ENCODE results near the gene GFPT1. TPM values are rescaled to one million over a fixed set of nuclear protein-coding genes. Genes with fewer than 3 reads are reported as not detected.

The GFPT1 gene
- total RNA-seq, 2 donors from 2014 or later, result 31.6 to 34.6 TPM

DNA sequence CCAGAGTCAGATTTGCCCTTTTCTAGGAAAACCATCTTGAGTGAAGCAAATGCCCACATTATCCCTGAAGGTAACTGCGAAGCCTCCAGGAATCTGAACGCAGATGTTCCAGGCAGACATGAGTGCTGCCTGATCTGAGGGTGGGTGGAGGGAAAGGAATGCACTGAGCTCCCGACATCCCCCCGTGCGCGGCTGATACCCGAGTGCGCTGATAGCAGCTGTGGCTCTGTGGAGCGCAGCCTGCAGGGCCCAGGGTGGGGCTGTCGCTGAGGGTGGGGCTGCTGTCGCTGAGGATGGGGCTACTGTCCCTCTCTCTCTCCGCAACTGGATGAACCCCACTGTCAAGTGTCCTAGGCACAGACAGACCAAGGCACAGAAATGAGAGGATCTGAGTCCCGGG, 82.4 kb downstream of the GFPT1 start:
- TF ChIP-seq, protein P1, sequence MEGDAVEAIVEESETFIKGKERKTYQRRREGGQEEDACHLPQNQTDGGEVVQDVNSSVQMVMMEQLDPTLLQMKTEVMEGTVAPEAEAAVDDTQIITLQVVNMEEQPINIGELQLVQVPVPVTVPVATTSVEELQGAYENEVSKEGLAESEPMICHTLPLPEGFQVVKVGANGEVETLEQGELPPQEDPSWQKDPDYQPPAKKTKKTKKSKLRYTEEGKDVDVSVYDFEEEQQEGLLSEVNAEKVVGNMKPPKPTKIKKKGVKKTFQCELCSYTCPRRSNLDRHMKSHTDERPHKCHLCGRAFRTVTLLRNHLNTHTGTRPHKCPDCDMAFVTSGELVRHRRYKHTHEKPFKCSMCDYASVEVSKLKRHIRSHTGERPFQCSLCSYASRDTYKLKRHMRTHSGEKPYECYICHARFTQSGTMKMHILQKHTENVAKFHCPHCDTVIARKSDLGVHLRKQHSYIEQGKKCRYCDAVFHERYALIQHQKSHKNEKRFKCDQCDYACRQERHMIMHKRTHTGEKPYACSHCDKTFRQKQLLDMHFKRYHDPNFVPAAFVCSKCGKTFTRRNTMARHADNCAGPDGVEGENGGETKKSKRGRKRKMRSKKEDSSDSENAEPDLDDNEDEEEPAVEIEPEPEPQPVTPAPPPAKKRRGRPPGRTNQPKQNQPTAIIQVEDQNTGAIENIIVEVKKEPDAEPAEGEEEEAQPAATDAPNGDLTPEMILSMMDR (IDR thresholded peaks at IDR 0.05), result no peak
- no peak for TF ChIP-seq POLR2A (IDR thresholded peaks at IDR 0.05)
- H3K4me1 ChIP-seq, result peaks cover 27% of the 10 kb centered on the region
- H3K36me3 ChIP-seq (replicated peaks in 1 of 2; ENCODE audit: insufficient read depth in 1 of 2, low read depth in 2 of 2), result no peaks in the 10 kb centered on the region
- H3K27me3 ChIP-seq, result no peaks in the 10 kb centered on the region
- 68 to 86% methylated on average over 12 to 13 of the region's 13 CpGs for WGBS, 2 donors
- H3K27ac ChIP-seq, result no peak overlapping the region
- DNase-seq (no peak), ATAC-seq (no peak)
- H3K4me3 ChIP-seq, result no peak overlapping the region
- H3K9me3 ChIP-seq, result no peaks in the 10 kb centered on the region
- intact Hi-C loops (cut with DNase I), result no loop called here

DNA sequence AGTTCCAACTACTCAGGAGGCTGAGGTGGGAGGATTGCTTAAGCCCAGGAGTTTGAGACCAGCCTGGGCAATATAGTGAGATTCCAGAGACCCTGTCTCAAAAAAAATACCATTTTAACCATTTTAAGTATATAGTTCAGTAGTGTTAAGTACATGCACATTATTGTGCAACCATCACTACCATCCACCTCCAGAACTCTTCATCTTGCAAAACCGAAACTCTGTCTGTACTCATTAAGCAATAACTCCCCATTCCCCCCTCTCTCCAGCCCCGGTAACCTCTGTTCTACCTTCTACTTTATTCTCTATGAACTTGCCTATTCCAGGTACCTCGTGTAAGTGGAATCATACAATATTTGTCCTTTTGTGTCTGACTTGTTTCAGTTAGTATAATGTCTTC, 86.4 kb downstream of the GFPT1 start:
- WGBS, 2 donors, result 86 to 92% methylated on average over 3 of the region's 3 CpGs
- intact Hi-C loops (cut with DNase I), result no loop called here
- Histone ChIP-seq H3K4me3 (no peak overlapping the region), H3K4me1 (no peaks in the 10 kb centered on the region), H3K9me3 (no peaks in the 10 kb centered on the region), H3K27me3 (no peaks in the 10 kb centered on the region), H3K36me3 (replicated peaks in 1 of 2; ENCODE audit: insufficient read depth in 1 of 2, low read depth in 2 of 2) (no peaks in the 10 kb centered on the region), H3K27ac (no peak overlapping the region)
- DNase-seq, result no peak
- no peak for ATAC-seq
- TF ChIP-seq, protein P1 (IDR thresholded peaks at IDR 0.05), result no peak
- TF ChIP-seq POLR2A (IDR thresholded peaks at IDR 0.05), result no peak

DNA sequence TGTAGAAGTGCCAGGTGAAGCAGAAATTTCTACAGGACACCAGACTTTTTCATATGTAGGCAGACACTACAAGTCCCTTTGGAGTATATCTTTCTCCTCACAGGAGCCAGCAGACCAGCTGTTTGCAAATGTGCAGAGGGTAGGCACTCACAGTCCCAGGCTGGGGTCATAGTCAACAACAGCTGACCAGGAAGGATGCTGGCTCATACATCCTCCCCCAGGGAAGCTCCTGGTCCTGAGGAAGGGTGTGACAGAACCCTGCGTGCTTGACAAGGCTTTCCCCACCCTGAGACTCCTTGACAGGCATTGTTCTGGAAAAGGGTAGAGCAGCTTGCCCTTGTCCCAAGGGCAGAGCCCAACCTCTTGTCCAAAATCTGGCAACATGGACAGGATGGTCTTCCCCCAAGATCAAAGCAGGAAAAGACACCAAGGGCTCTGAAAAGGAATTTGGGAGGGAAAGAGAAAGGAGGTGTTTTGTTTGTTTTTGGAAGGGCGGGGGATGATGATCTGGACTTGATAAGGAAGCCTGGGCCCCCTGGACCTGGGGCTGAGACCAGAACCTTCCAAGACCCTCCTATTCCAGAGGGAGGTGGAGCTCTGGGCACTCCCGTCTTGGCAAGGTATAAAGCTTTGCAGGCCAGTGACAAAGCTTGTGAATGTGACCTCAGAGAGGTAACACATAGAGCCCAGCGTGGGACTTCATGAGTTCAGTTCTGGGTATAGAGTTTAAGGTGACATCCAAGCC, 87.1 kb downstream of the GFPT1 start:
- DNase-seq (no peak), ATAC-seq (no peak)
- no peaks in the 10 kb centered on the region for H3K27me3 ChIP-seq
- intact Hi-C loops (cut with DNase I), result loop anchor here (5.0 kb wide), 1 partner anchor 268 kb away; no protein-coding TSS in a partner anchor
- H3K36me3 ChIP-seq (replicated peaks in 1 of 2; ENCODE audit: insufficient read depth in 1 of 2, low read depth in 2 of 2), result no peaks in the 10 kb centered on the region
- H3K27ac ChIP-seq, result no peak overlapping the region
- 34 to 60% methylated on average over 4 of the region's 4 CpGs for WGBS, 2 donors
- H3K4me1 ChIP-seq, result no peaks in the 10 kb centered on the region
- TF ChIP-seq, protein P1 (IDR thresholded peaks at IDR 0.05), result no peak
- no peak for TF ChIP-seq POLR2A (IDR thresholded peaks at IDR 0.05)
- H3K9me3 ChIP-seq, result no peaks in the 10 kb centered on the region
- no peak overlapping the region for H3K4me3 ChIP-seq

DNA sequence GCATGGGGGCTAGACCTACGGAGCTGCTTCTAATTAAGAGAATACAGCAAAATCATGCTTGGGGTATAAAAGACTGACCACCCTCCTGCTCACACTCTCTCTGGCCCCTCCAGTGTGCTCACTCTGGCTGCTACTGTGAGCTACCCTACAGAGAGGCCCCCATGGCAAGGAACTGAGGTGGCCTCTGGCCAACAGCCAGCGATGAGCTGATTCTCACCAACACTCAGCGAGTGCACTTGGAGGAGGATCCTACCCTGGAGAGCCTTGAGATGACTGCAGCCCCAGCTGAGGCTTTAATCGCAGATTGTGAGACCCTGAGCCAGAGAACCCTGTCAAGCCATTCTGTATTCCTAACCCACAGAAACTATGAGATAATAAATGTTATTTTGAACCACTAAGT, 88.2 kb downstream of the GFPT1 start:
- intact Hi-C loops (cut with DNase I), result loop anchor here (5.0 kb wide), 1 partner anchor 267 kb away; no protein-coding TSS in a partner anchor
- Histone ChIP-seq H3K4me3 (no peak overlapping the region), H3K27me3 (no peaks in the 10 kb centered on the region), H3K4me1 (no peaks in the 10 kb centered on the region), H3K27ac (no peak overlapping the region), H3K36me3 (replicated peaks in 1 of 2; ENCODE audit: insufficient read depth in 1 of 2, low read depth in 2 of 2) (no peaks in the 10 kb centered on the region), H3K9me3 (no peaks in the 10 kb centered on the region)
- TF ChIP-seq, protein P1 (IDR thresholded peaks at IDR 0.05), result no peak
- TF ChIP-seq POLR2A (IDR thresholded peaks at IDR 0.05), result no peak
- DNase-seq (no peak), ATAC-seq (no peak)
- WGBS, 2 donors, result 74 to 84% methylated on average over 4 of the region's 4 CpGs

DNA sequence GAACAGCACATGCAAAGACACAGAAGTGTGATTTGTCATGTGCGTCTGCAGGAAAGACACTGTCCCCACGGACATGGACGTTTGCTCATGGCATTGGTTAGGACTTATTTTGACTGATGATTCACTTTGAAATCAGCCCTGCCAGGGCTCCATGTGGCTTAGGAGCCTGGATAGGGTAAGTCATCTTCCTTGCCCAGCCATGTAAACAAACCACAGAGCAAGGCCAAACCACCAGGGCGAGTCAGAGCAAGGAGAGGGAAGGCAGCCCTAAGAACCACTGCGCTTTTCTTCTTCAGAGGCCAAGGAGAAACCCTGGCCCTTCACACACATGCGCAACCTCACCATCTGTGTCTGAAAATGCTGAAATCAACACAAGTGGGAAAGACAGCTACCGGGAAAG, 88.8 kb downstream of the GFPT1 start:
- no peaks in the 10 kb centered on the region for H3K4me1 ChIP-seq
- no peak overlapping the region for H3K27ac ChIP-seq
- H3K4me3 ChIP-seq, result no peak overlapping the region
- H3K27me3 ChIP-seq, result no peaks in the 10 kb centered on the region
- WGBS, 2 donors, result 65 to 84% methylated on average over 7 of the region's 7 CpGs
- intact Hi-C loops (cut with DNase I), result loop anchor here (5.0 kb wide), 1 partner anchor 266 kb away; no protein-coding TSS in a partner anchor
- TF ChIP-seq, protein P1 (IDR thresholded peaks at IDR 0.05), result no peak
- TF ChIP-seq POLR2A (IDR thresholded peaks at IDR 0.05), result no peak
- no peaks in the 10 kb centered on the region for H3K36me3 ChIP-seq (replicated peaks in 1 of 2; ENCODE audit: insufficient read depth in 1 of 2, low read depth in 2 of 2)
- no peak for DNase-seq
- ATAC-seq, result no peak
- no peaks in the 10 kb centered on the region for H3K9me3 ChIP-seq

All from body of pancreas (tissue), 4 donors.